NCI-H1417 treated with DMSO at 0.1 percent for 48 hours (cell line): ENCODE results near the gene PLD1.
A peak's percentile ranks its signal among the peaks of the same experiment; 100 is the strongest.
"Not testable (repeated sequence)": the region's sequence is repeated elsewhere in the genome, so short reads cannot be mapped to it uniquely, and the experiment has no call there.

Source experiments
- DNase-seq: peaks from one replicate; lab custom pipeline; 2025; lab: John Stamatoyannopoulos, UW

The PLD1 gene

GRCh38 chr3:171809861-171810628 is at the start of gene PLD1:
Gene PLD1, minus strand, starts transcription at chr3:171810483. Its CDS starts 72,432 bp downstream, at chr3:171738051.
- DNase-seq: peak; percentile 35

- DNase-seq: not testable (repeated sequence)
Observed at GRCh38 chr3:171858770-171859169, 48.5 kb upstream of the PLD1 start.

GRCh38 chr3:171854649-171855305 is 44.5 kb upstream of the PLD1 start:
- DNase-seq: no peak

- no peak for DNase-seq
Observed at GRCh38 chr3:171851660-171852058, 41.4 kb upstream of the PLD1 start.

GRCh38 chr3:171850960-171851659 is 40.8 kb upstream of the PLD1 start:
- DNase-seq: no peak

GRCh38 chr3:171850320-171850959 is 40.2 kb upstream of the PLD1 start:
- DNase-seq: no peak

GRCh38 chr3:171849617-171850319 is 39.5 kb upstream of the PLD1 start:
- no peak for DNase-seq

- no peak for DNase-seq
Observed at GRCh38 chr3:171847595-171848259, 37.4 kb upstream of the PLD1 start.

- DNase-seq: no peak
Observed at GRCh38 chr3:171847133-171847532, 36.9 kb upstream of the PLD1 start.

- DNase-seq: no peak
Observed at GRCh38 chr3:171846597-171846996, 36.3 kb upstream of the PLD1 start.

- no peak for DNase-seq
Observed at GRCh38 chr3:171845481-171846284, 35.4 kb upstream of the PLD1 start.

- no peak for DNase-seq
Observed at GRCh38 chr3:171844873-171845272, 34.6 kb upstream of the PLD1 start.

- DNase-seq: no peak
Observed at GRCh38 chr3:171842864-171843518, 32.7 kb upstream of the PLD1 start, which contains the start of gene TMEM212. Gene TMEM212, plus strand, starts transcription at chr3:171843349. Its CDS starts 35 bp downstream, at chr3:171843384.

GRCh38 chr3:171841620-171842000 is 31.3 kb upstream of the PLD1 start:
- DNase-seq: no peak

- DNase-seq: no peak
Observed at GRCh38 chr3:171840811-171841619, 30.7 kb upstream of the PLD1 start.

- no peak for DNase-seq
Observed at GRCh38 chr3:171840445-171840810, 30.1 kb upstream of the PLD1 start.

- DNase-seq: no peak
Observed at GRCh38 chr3:171839270-171839669, 29.0 kb upstream of the PLD1 start.

GRCh38 chr3:171838218-171838720 is 28.0 kb upstream of the PLD1 start:
- no peak for DNase-seq

GRCh38 chr3:171837698-171838097 is 27.4 kb upstream of the PLD1 start:
- no peak for DNase-seq
